ENCODE results near the gene THUMPD1. TPM values are rescaled to one million over a fixed set of nuclear protein-coding genes. Genes with fewer than 3 reads are reported as not detected.

The THUMPD1 gene
- polyA plus RNA-seq, 1 of the 3 experiments (the other 2 are of a cell fraction) = 24.8 TPM

- DNase-seq = no peak
- Histone ChIP-seq H3F3A (replicated peaks; ENCODE audit: insufficient read depth) (no peaks in the 10 kb centered on the region), H3K4me1 (ENCODE audit: control insufficient read depth in 1 of 2, insufficient read depth in 2 of 2, low read depth in 1 of 2, low read length in 1 of 2) (no peaks in the 10 kb centered on the region), H3K36me3 (replicated peaks in 1 of 2; ENCODE audit: control insufficient read depth in 1 of 2, insufficient read depth in 2 of 2, low read length in 1 of 2) (no peaks in the 10 kb centered on the region), H3K9me2 (no peaks in the 10 kb centered on the region), H3K4me3 (ENCODE audit: low read depth in 2 of 2, low read length in 1 of 2) (no peak overlapping the region), H2AFZ (ENCODE audit: low read depth) (no peak overlapping the region), H3K79me2 (ENCODE audit: insufficient read depth) (no peaks in the 10 kb centered on the region), H3K27me3 (ENCODE audit: insufficient read depth) (no peaks in the 10 kb centered on the region), H3K27ac (ENCODE audit: low read depth in 2 of 2, low read length in 1 of 2) (no peak overlapping the region), H3K9me3 (no peaks in the 10 kb centered on the region), H3K4me2 (no peak overlapping the region), H4K20me1 (ENCODE audit: insufficient read depth) (no peaks in the 10 kb centered on the region), H3K9ac (no peak overlapping the region)
- WGBS (ENCODE audit: low lambda C conversion rate) = 38% methylated on average over 1 of the region's 1 CpG
- no peak for TF ChIP-seq EP300 (IDR thresholded peaks at IDR 0.05; ENCODE audit: borderline replicate concordance in 1 of 2, low read depth in 1 of 2, low read length in 1 of 2)
- TF ChIP-seq IRF3 (IDR thresholded peaks at IDR 0.05; ENCODE audit: low read depth, low read length) = no peak
- no peak for TF ChIP-seq ZBTB33 (IDR thresholded peaks at IDR 0.05; ENCODE audit: borderline replicate concordance, low read depth)
- no peak for TF ChIP-seq TEAD4 (IDR thresholded peaks at IDR 0.05; ENCODE audit: borderline replicate concordance, insufficient read depth)
- TF ChIP-seq ELF1 (IDR thresholded peaks at IDR 0.05) = no peak
- TF ChIP-seq JUND (IDR thresholded peaks at IDR 0.05) = no peak
- no peak for TF ChIP-seq TAF1 (IDR thresholded peaks at IDR 0.05; ENCODE audit: borderline replicate concordance, low read depth, low read length)
- no peak for TF ChIP-seq USF2 (IDR thresholded peaks at IDR 0.05; ENCODE audit: borderline replicate concordance, low read depth, low read length)
- no peak for TF ChIP-seq YY1 (IDR thresholded peaks at IDR 0.05; ENCODE audit: low read depth)
- no peak for TF ChIP-seq EZH2phosphoT487 (IDR thresholded peaks at IDR 0.05; ENCODE audit: borderline replicate concordance, low read depth)
- ChIA-PET POLR2A (no interaction called here), CTCF (no interaction called here)
These were observed 27.2 kb upstream of the THUMPD1 start for GRCh38 chr16:20768818-20769217.

- Histone ChIP-seq H3F3A (replicated peaks; ENCODE audit: insufficient read depth) (no peaks in the 10 kb centered on the region), H3K36me3 (replicated peaks in 1 of 2; ENCODE audit: control insufficient read depth in 1 of 2, insufficient read depth in 2 of 2, low read length in 1 of 2) (no peaks in the 10 kb centered on the region), H3K79me2 (ENCODE audit: insufficient read depth) (no peaks in the 10 kb centered on the region), H3K9me3 (no peaks in the 10 kb centered on the region), H3K27ac (ENCODE audit: low read depth in 2 of 2, low read length in 1 of 2) (no peak overlapping the region), H3K4me3 (ENCODE audit: low read depth in 2 of 2, low read length in 1 of 2) (no peak overlapping the region), H3K9me2 (no peaks in the 10 kb centered on the region), H2AFZ (ENCODE audit: low read depth) (no peak overlapping the region), H3K4me2 (no peak overlapping the region), H4K20me1 (ENCODE audit: insufficient read depth) (no peaks in the 10 kb centered on the region), H3K4me1 (ENCODE audit: control insufficient read depth in 1 of 2, insufficient read depth in 2 of 2, low read depth in 1 of 2, low read length in 1 of 2) (no peaks in the 10 kb centered on the region), H3K27me3 (ENCODE audit: insufficient read depth) (no peaks in the 10 kb centered on the region), H3K9ac (no peak overlapping the region)
- POLR2A ChIA-PET = no interaction called here
- 71% methylated on average over 1 of the region's 1 CpG for WGBS (ENCODE audit: low lambda C conversion rate)
- no peak for DNase-seq
- CTCF ChIA-PET = no interaction called here
- TF ChIP-seq FOSL2 (IDR thresholded peaks at IDR 0.05; ENCODE audit: borderline replicate concordance, low read depth) (no peak), CHD2 (IDR thresholded peaks at IDR 0.05; ENCODE audit: low read length, partially characterized antibody) (no peak), ELF1 (IDR thresholded peaks at IDR 0.05) (no peak), NRF1 (IDR thresholded peaks at IDR 0.05; ENCODE audit: low read depth, low read length) (no peak), GABPA (IDR thresholded peaks at IDR 0.05; ENCODE audit: low read depth) (no peak), RCOR1 (IDR thresholded peaks at IDR 0.05; ENCODE audit: low read length) (no peak), MXI1 (IDR thresholded peaks at IDR 0.05; ENCODE audit: low read depth, low read length) (no peak), GATA2 (CRISPR knock-in tag; IDR thresholded peaks at IDR 0.05) (no peak)
These were observed 26.5 kb upstream of the THUMPD1 start for GRCh38 chr16:20768121-20768520.
